Sigmoid colon (tissue), 4 donors: ENCODE results near the gene MUC16.

ENCODE experiments used
- CTCF ChIP-seq, 4 experiments: fragments of 450-650 bp in 3 of 4; fragments of 200-600 bp in 1 of 4; IDR thresholded peaks; one replicate each; pipeline ENCODE4 v1.5.1; 2016 to 2019; ENCODE audit warnings: antibody characterized with exemption in 4 of 4, mild to moderate bottlenecking in 3 of 4, moderate library complexity in 2 of 4
- POLR2AphosphoS5 ChIP-seq, 4 donors: sonication (generic); formaldehyde crosslinking; IDR thresholded peaks; one replicate each; pipeline ENCODE4 v1.6.1; 2017; ENCODE audit warnings: antibody characterized with exemption in 4 of 4

GRCh38 chr19:9009935-9010651, at the start of gene MUC16:
- TF ChIP-seq CTCF (IDR thresholded peaks at IDR 0.05) (no peak), POLR2AphosphoS5 (IDR thresholded peaks at IDR 0.05) (no peak)
